Caco-2 (cell line): ENCODE results near the gene WDFY4. TPM values are rescaled to one million over a fixed set of nuclear protein-coding genes. Genes with fewer than 3 reads are reported as not detected.

Experiments used
- BruUV-seq: library from RNA; stranded (reverse); fragments of 400-500 nt; replicated peaks from 2 replicates; lab custom pipeline; 2021; lab: Mats Ljungman, UMichigan
- CTCF ChIA-PET: fragments of 300-600 bp; sonication (Branson Sonifier 250); formaldehyde crosslinking; loops from one replicate; lab custom pipeline; 2022; ENCODE audit warnings: antibody characterized with exemption; lab: Charles Lee
- POLR2A ChIA-PET: fragments of 300-600 bp; sonication (Branson Sonifier 250); formaldehyde crosslinking; loops from one replicate; lab custom pipeline; 2022; ENCODE audit warnings: antibody characterized with exemption; lab: Charles Lee
- DNase-seq, 2 experiments: peaks; one replicate each; pipeline versions ENCODE4 v3.0.0 to v3.0.0-alpha.2; 2020 to 2022
- H3K27me3 ChIP-seq: replicated peaks from 2 replicates; pipeline ENCODE4 v1.6.0; 2011; ENCODE audit warnings: low read length; ENCODE audit not compliant: control insufficient read depth, insufficient read depth
- H3K36me3 ChIP-seq: 2 replicates; pipeline ENCODE4 v1.5.1; 2011; ENCODE audit warnings: low read length; ENCODE audit not compliant: control insufficient read depth, insufficient read depth
- H3K4me1 ChIP-seq: fragments of 250-450 bp; sonication (Bioruptor Pico); 2 replicates; pipeline ENCODE4 v1.5.1; 2020; ENCODE audit warnings: mild to moderate bottlenecking
- H3K4me3 ChIP-seq: 2 replicates; pipeline ENCODE4 v1.5.1; 2011; ENCODE audit warnings: low read depth, mild to moderate bottlenecking, control low read depth, low read length
- H3K9me3 ChIP-seq: fragments of 250-450 bp; sonication (Bioruptor Pico); 2 replicates; pipeline ENCODE4 v1.5.1; 2020; ENCODE audit warnings: mild to moderate bottlenecking, moderate library complexity
- H3K27ac Mint-ChIP-seq: one replicate; pipeline ENCODE4 v1.8.0; 2022; ENCODE audit warnings: mixed read lengths; ENCODE audit not compliant: unreplicated experiment
- H3K27me3 Mint-ChIP-seq: one replicate; pipeline ENCODE4 v1.8.0; 2022; ENCODE audit warnings: mixed read lengths; ENCODE audit not compliant: insufficient read depth, unreplicated experiment
- H3K36me3 Mint-ChIP-seq: one replicate; pipeline ENCODE4 v1.8.0; 2022; ENCODE audit warnings: mild to moderate bottlenecking, mixed read lengths; ENCODE audit not compliant: insufficient read depth, unreplicated experiment
- H3K4me1 Mint-ChIP-seq: one replicate; pipeline ENCODE4 v1.8.0; 2022; ENCODE audit warnings: low read depth, mixed read lengths; ENCODE audit not compliant: unreplicated experiment
- H3K4me3 Mint-ChIP-seq: one replicate; pipeline ENCODE4 v1.8.0; 2022; ENCODE audit warnings: mild to moderate bottlenecking, moderate library complexity, mixed read lengths; ENCODE audit not compliant: unreplicated experiment
- H3K9me3 Mint-ChIP-seq: one replicate; pipeline ENCODE4 v1.8.0; 2022; ENCODE audit warnings: mixed read lengths; ENCODE audit not compliant: unreplicated experiment
- intact Hi-C: fragments of 100-400 bp; cut with micrococcal nuclease; formaldehyde crosslinking; loops from one replicate; pipeline ENCODE4 v1.10.0; 2022; ENCODE audit not compliant: unreplicated experiment
- total RNA-seq: library from RNA; stranded (reverse); gene quantifications from 2 replicates; pipeline ENCODE4 v1.2.3, GENCODE V29; 2022
- TF ChIP-seq, protein P1 (sequence below), 2 experiments: fragments of 200-600 bp in 1 of 2; IDR thresholded peaks; 1 replicate in 1 of 2; 2 replicates in 1 of 2; pipeline versions ENCODE4 v1.5.1 to v1.8.0; 2011 to 2022; ENCODE audit warnings: antibody characterized with exemption in 1 of 2, control low read depth in 1 of 2, inconsistent platforms in 1 of 2, low read depth in 1 of 2, low read length in 1 of 2, mild to moderate bottlenecking in 1 of 2, moderate library complexity in 1 of 2; ENCODE audit not compliant: insufficient read depth in 1 of 2, severe bottlenecking in 1 of 2, unreplicated experiment in 1 of 2

WDFY4 gene
- total RNA-seq, 1 experiment from 2014 or later = not detected

GRCh38 chr10:48999346-48999745 is 314.7 kb downstream of the WDFY4 start:
- DNase-seq = no peak
- TF ChIP-seq, protein P1, sequence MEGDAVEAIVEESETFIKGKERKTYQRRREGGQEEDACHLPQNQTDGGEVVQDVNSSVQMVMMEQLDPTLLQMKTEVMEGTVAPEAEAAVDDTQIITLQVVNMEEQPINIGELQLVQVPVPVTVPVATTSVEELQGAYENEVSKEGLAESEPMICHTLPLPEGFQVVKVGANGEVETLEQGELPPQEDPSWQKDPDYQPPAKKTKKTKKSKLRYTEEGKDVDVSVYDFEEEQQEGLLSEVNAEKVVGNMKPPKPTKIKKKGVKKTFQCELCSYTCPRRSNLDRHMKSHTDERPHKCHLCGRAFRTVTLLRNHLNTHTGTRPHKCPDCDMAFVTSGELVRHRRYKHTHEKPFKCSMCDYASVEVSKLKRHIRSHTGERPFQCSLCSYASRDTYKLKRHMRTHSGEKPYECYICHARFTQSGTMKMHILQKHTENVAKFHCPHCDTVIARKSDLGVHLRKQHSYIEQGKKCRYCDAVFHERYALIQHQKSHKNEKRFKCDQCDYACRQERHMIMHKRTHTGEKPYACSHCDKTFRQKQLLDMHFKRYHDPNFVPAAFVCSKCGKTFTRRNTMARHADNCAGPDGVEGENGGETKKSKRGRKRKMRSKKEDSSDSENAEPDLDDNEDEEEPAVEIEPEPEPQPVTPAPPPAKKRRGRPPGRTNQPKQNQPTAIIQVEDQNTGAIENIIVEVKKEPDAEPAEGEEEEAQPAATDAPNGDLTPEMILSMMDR (IDR thresholded peaks at IDR 0.05; ENCODE audit: insufficient read depth in 1 of 2, low read depth in 1 of 2, low read length in 1 of 2, severe bottlenecking in 1 of 2, unreplicated experiment in 1 of 2) = no peak
- POLR2A ChIA-PET = no interaction called here
- H3K36me3 ChIP-seq = no peaks in the 10 kb centered on the region
- H3K27me3 Mint-ChIP-seq = peaks cover 7% of the 10 kb centered on the region
- no peak overlapping the region for H3K4me3 Mint-ChIP-seq
- H3K4me1 ChIP-seq = no peaks in the 10 kb centered on the region
- H3K4me1 Mint-ChIP-seq = peaks cover 8% of the 10 kb centered on the region
- no peak overlapping the region for H3K4me3 ChIP-seq
- intact Hi-C loops = no loop called here
- no TSS peak for BruUV-seq
- no peak overlapping the region for H3K27ac Mint-ChIP-seq
- H3K9me3 Mint-ChIP-seq = no peaks in the 10 kb centered on the region
- H3K9me3 ChIP-seq = no peaks in the 10 kb centered on the region
- H3K36me3 Mint-ChIP-seq = no peaks in the 10 kb centered on the region
- CTCF ChIA-PET = interaction anchor here (0.6 kb wide), 1 partner anchor 389 kb away, joined by 3 read pairs; no protein-coding TSS in a partner anchor
- H3K27me3 ChIP-seq = no peaks in the 10 kb centered on the region

GRCh38 chr10:49000437-49001398 is 316.0 kb downstream of the WDFY4 start:
- Histone ChIP-seq H3K4me1 (no peaks in the 10 kb centered on the region), H3K4me3 (no peak overlapping the region), H3K27me3 (no peaks in the 10 kb centered on the region), H3K36me3 (no peaks in the 10 kb centered on the region), H3K9me3 (no peaks in the 10 kb centered on the region)
- Mint-ChIP-seq H3K36me3 (no peaks in the 10 kb centered on the region), H3K27ac (no peak overlapping the region), H3K4me3 (no peak overlapping the region), H3K27me3 (peaks cover 7% of the 10 kb centered on the region), H3K9me3 (no peaks in the 10 kb centered on the region), H3K4me1 (peaks cover 8% of the 10 kb centered on the region)
- CTCF ChIA-PET = interaction anchor here (1.0 to 1.8 kb wide), 2 partner anchors 23 to 164 kb away, joined by 3 to 8 read pairs; no protein-coding TSS in a partner anchor
- TF ChIP-seq, protein P1 (IDR thresholded peaks at IDR 0.05; ENCODE audit: insufficient read depth in 1 of 2, low read depth in 1 of 2, low read length in 1 of 2, severe bottlenecking in 1 of 2, unreplicated experiment in 1 of 2) = no peak
- intact Hi-C loops = loop anchor here (2.0 kb wide), 1 partner anchor 164 kb away; no protein-coding TSS in a partner anchor
- BruUV-seq = no TSS peak
- no peak for DNase-seq
- POLR2A ChIA-PET = no interaction called here

DNA sequence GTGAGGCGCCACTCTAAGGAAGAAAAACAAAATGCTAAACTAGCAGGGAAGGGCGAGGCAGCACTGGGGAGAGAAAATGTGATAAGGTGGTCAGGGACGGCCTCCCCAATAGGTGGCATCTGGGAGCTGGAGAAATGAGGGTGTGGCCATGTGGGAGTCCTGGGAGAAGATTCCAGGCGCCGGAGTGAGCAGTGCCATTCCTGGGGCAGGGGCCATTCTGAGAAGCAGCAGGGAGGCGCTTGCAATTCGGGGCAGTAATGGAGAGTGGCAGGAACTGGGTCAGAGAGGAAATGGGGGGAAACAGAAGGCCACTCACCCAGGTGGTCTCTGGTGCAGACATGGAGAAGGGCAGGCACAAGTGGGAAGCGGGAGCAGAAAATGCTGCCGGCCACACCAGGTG is 316.7 kb downstream of the WDFY4 start:
- H3K36me3 ChIP-seq = no peaks in the 10 kb centered on the region
- Mint-ChIP-seq H3K9me3 (no peaks in the 10 kb centered on the region), H3K4me1 (peaks cover 8% of the 10 kb centered on the region), H3K4me3 (no peak overlapping the region), H3K27ac (no peak overlapping the region), H3K36me3 (no peaks in the 10 kb centered on the region), H3K27me3 (peaks cover 8% of the 10 kb centered on the region)
- TF ChIP-seq, protein P1 (IDR thresholded peaks at IDR 0.05; ENCODE audit: insufficient read depth in 1 of 2, low read depth in 1 of 2, low read length in 1 of 2, severe bottlenecking in 1 of 2, unreplicated experiment in 1 of 2) = peak in 1 of 2 experiments; percentile 54
- CTCF ChIA-PET = interaction anchor here (1.0 to 1.8 kb wide), 2 partner anchors 23 to 163 kb away, joined by 3 to 8 read pairs; no protein-coding TSS in a partner anchor
- DNase-seq = peak; percentile 53 to 59
- BruUV-seq = no TSS peak
- no peaks in the 10 kb centered on the region for H3K4me1 ChIP-seq
- intact Hi-C loops = loop anchor here (2.0 kb wide), 1 partner anchor 163 kb away; no protein-coding TSS in a partner anchor
- H3K9me3 ChIP-seq = no peaks in the 10 kb centered on the region
- POLR2A ChIA-PET = no interaction called here
- H3K27me3 ChIP-seq = no peaks in the 10 kb centered on the region
- H3K4me3 ChIP-seq = no peak overlapping the region
